PC-3 (cell line): Measurements from ENCODE around the gene TPK1. TPM values are rescaled to one million over a fixed set of nuclear protein-coding genes. Genes with fewer than 3 reads are reported as not detected.

Experiments
- ATAC-seq: fragments of 200-7000 bp; cut with Tn5 transposase; 2 replicates; pipeline ENCODE4 v1.9.1; 2020; ENCODE audit warnings: mild to moderate bottlenecking, moderate library complexity
- BruUV-seq: library from RNA; stranded (reverse); fragments of 400-500 nt; replicated peaks from 2 replicates; lab custom pipeline; 2021; lab: Mats Ljungman, UMichigan
- CTCF ChIA-PET: fragments of 300-600 bp; sonication (Branson Sonifier 250); formaldehyde crosslinking; loops from one replicate; lab custom pipeline; 2022; ENCODE audit warnings: antibody characterized with exemption; lab: Charles Lee
- POLR2A ChIA-PET: fragments of 300-600 bp; sonication (Branson Sonifier 250); formaldehyde crosslinking; loops from one replicate; lab custom pipeline; 2022; ENCODE audit warnings: antibody characterized with exemption; ENCODE audit not compliant: unreplicated experiment; lab: Charles Lee
- DNase-seq: peaks from one replicate; pipeline ENCODE4 v3.0.0-alpha.2; 2015
- H2AFZ ChIP-seq: fragments of 300-600 bp; sonication (generic); 2 replicates; pipeline ENCODE4 v1.6.0; 2016; ENCODE audit warnings: antibody characterized with exemption, low read length
- H3F3A ChIP-seq: fragments of 300-600 bp; sonication (generic); one replicate; pipeline ENCODE4 v1.6.0; 2017; ENCODE audit warnings: antibody characterized with exemption, low read length, control low read depth, mild to moderate bottlenecking; ENCODE audit not compliant: unreplicated experiment
- H3K27ac ChIP-seq: fragments of 300-600 bp; sonication (generic); 2 replicates; pipeline ENCODE4 v1.5.1; 2016; ENCODE audit warnings: mild to moderate bottlenecking, low read length
- H3K27me3 ChIP-seq: fragments of 300-600 bp; sonication (generic); 2 replicates; pipeline ENCODE4 v1.6.1; 2016; ENCODE audit warnings: low read length, mixed read lengths
- H3K36me3 ChIP-seq: fragments of 300-600 bp; sonication (generic); 2 replicates; pipeline ENCODE4 v1.6.1; 2016; ENCODE audit warnings: low read depth, mixed run types, low read length, mixed read lengths
- H3K4me1 ChIP-seq: fragments of 300-600 bp; sonication (generic); 2 replicates; pipeline ENCODE4 v1.5.1; 2016; ENCODE audit warnings: low read length; ENCODE audit not compliant: insufficient read depth
- H3K4me2 ChIP-seq: fragments of 300-600 bp; sonication (generic); 2 replicates; pipeline ENCODE4 v1.6.0; 2016; ENCODE audit warnings: low read length
- H3K4me3 ChIP-seq: fragments of 300-600 bp; sonication (generic); 2 replicates; pipeline ENCODE4 v1.5.1; 2016; ENCODE audit warnings: mild to moderate bottlenecking, low read length, mixed read lengths
- H3K79me2 ChIP-seq: fragments of 300-600 bp; sonication (generic); 2 replicates; pipeline ENCODE4 v1.6.1; 2017; ENCODE audit warnings: low read length, mixed read lengths
- H3K9ac ChIP-seq: fragments of 300-600 bp; sonication (generic); 2 replicates; pipeline ENCODE4 v1.6.0; 2016; ENCODE audit warnings: mild to moderate bottlenecking, low read length
- H3K9me2 ChIP-seq: fragments of 300-600 bp; sonication (generic); replicated peaks from 2 replicates; pipeline ENCODE4 v1.6.1; 2016; ENCODE audit warnings: mixed run types, low read length, mixed read lengths
- H3K9me3 ChIP-seq: fragments of 300-600 bp; sonication (generic); 2 replicates; pipeline ENCODE4 v1.6.1; 2016; ENCODE audit warnings: low read length, mixed read lengths
- H4K20me1 ChIP-seq: fragments of 300-600 bp; sonication (generic); 2 replicates; pipeline ENCODE4 v1.6.1; 2016; ENCODE audit warnings: low read length, mixed read lengths
- CTCF ChIP-seq: fragments of 300-600 bp; sonication (generic); conservative IDR thresholded peaks from 2 replicates; pipeline ENCODE4 v1.5.1; 2017; ENCODE audit warnings: antibody characterized with exemption, low read depth, mild to moderate bottlenecking, low read length
- EZH2 ChIP-seq: fragments of 300-600 bp; sonication (generic); IDR thresholded peaks from one replicate; pipeline ENCODE4 v1.6.1; 2017; ENCODE audit warnings: antibody characterized with exemption, mild to moderate bottlenecking, low read length; ENCODE audit not compliant: unreplicated experiment
- EZH2phosphoT487 ChIP-seq: fragments of 300-600 bp; sonication (generic); IDR thresholded peaks from 2 replicates; pipeline ENCODE4 v1.6.1; 2018; ENCODE audit warnings: mild to moderate bottlenecking, antibody characterized with exemption, low read length, borderline replicate concordance
- intact Hi-C: fragments of 100-400 bp; cut with micrococcal nuclease; formaldehyde crosslinking; loops from 2 replicates; pipeline ENCODE4 v1.9.0; 2023
- total RNA-seq: library from RNA; depleted of rRNA; stranded (reverse); fragments of >200 nt; gene quantifications from 2 replicates; pipeline ENCODE4 v1.2.3, GENCODE V29; 2014

TPK1 gene
- total RNA-seq, 1 experiment from 2014 or later: 4.5 TPM

GRCh38 chr7:144629598-144629997 lies 206.3 kb downstream of the TPK1 start:
- intact Hi-C loops: no loop called here
- POLR2A ChIA-PET: no interaction called here
- no peak overlapping the region for H3K9ac ChIP-seq
- no peak overlapping the region for H3K4me2 ChIP-seq
- no peaks in the 10 kb centered on the region for H4K20me1 ChIP-seq
- no peaks in the 10 kb centered on the region for H3K36me3 ChIP-seq
- H3K79me2 ChIP-seq: no peaks in the 10 kb centered on the region
- ATAC-seq: no peak
- H3F3A ChIP-seq: no peaks in the 10 kb centered on the region
- no TSS peak for BruUV-seq
- no peaks in the 10 kb centered on the region for H3K9me2 ChIP-seq
- no peak overlapping the region for H3K4me3 ChIP-seq
- CTCF ChIA-PET: no interaction called here
- no peak for DNase-seq
- H2AFZ ChIP-seq: no peak overlapping the region
- H3K27ac ChIP-seq: no peak overlapping the region
- TF ChIP-seq EZH2 (no peak), CTCF (no peak), EZH2phosphoT487 (no peak)
- no peaks in the 10 kb centered on the region for H3K4me1 ChIP-seq
- no peaks in the 10 kb centered on the region for H3K27me3 ChIP-seq
- no peaks in the 10 kb centered on the region for H3K9me3 ChIP-seq

- intact Hi-C loops: no loop called here
- no peak for DNase-seq
- Histone ChIP-seq H3K27me3 (no peaks in the 10 kb centered on the region), H3F3A (no peaks in the 10 kb centered on the region), H3K4me3 (no peak overlapping the region), H4K20me1 (no peaks in the 10 kb centered on the region), H3K4me2 (no peak overlapping the region), H3K9ac (no peak overlapping the region), H3K27ac (no peak overlapping the region), H3K9me3 (no peaks in the 10 kb centered on the region), H3K36me3 (no peaks in the 10 kb centered on the region), H2AFZ (no peak overlapping the region), H3K4me1 (no peaks in the 10 kb centered on the region), H3K79me2 (no peaks in the 10 kb centered on the region), H3K9me2 (no peaks in the 10 kb centered on the region)
- no peak for ATAC-seq
- POLR2A ChIA-PET: no interaction called here
- CTCF ChIA-PET: no interaction called here
- TF ChIP-seq CTCF: no peak
- no peak for TF ChIP-seq EZH2phosphoT487
- TF ChIP-seq EZH2: no peak
- BruUV-seq: no TSS peak
Observed at GRCh38 chr7:144629011-144629410, 206.8 kb downstream of the TPK1 start.

- H3K9me3 ChIP-seq: no peaks in the 10 kb centered on the region
- no peak for ATAC-seq
- H3K79me2 ChIP-seq: no peaks in the 10 kb centered on the region
- no peak for DNase-seq
- no peak overlapping the region for H3K4me2 ChIP-seq
- no peaks in the 10 kb centered on the region for H3K27me3 ChIP-seq
- ChIA-PET POLR2A (no interaction called here), CTCF (no interaction called here)
- TF ChIP-seq EZH2phosphoT487 (no peak), EZH2 (no peak), CTCF (no peak)
- no peak overlapping the region for H3K4me3 ChIP-seq
- H3F3A ChIP-seq: no peaks in the 10 kb centered on the region
- H4K20me1 ChIP-seq: no peaks in the 10 kb centered on the region
- no peak overlapping the region for H3K9ac ChIP-seq
- intact Hi-C loops: no loop called here
- H3K36me3 ChIP-seq: no peaks in the 10 kb centered on the region
- H2AFZ ChIP-seq: no peak overlapping the region
- BruUV-seq: no TSS peak
- no peaks in the 10 kb centered on the region for H3K4me1 ChIP-seq
- no peak overlapping the region for H3K27ac ChIP-seq
- no peaks in the 10 kb centered on the region for H3K9me2 ChIP-seq
Observed at GRCh38 chr7:144628176-144628575, 207.7 kb downstream of the TPK1 start.
